GM13977 (cell line): ENCODE results near the gene PDIA6.
"Not testable (repeated sequence)": the region's sequence is repeated elsewhere in the genome, so short reads cannot be mapped to it uniquely, and the experiment has no call there.

Experiments
- DNase-seq: peaks from one replicate; pipeline ENCODE4 v3.0.0; 2012; ENCODE audit warnings: low spot score
- CTCF ChIP-seq: IDR thresholded peaks from 2 replicates; pipeline ENCODE4 v1.5.1; 2012; ENCODE audit warnings: mild to moderate bottlenecking, control low read depth; ENCODE audit not compliant: insufficient read depth; ENCODE audit errors: extremely low read depth, missing control alignments
- in situ Hi-C: fragments of 300-500 bp; cut with MboI; formaldehyde crosslinking; loops from one replicate; pipeline ENCODE4 v1.12.0; 2022; ENCODE audit warnings: low sequenced_read_pairs, low pct_unique_long_range_greater_than_20kb, mixed read lengths, inconsistent platforms; ENCODE audit not compliant: unreplicated experiment

The PDIA6 gene

GRCh38 chr2:10811517-10811916 is 1.1 kb downstream of the PDIA6 start:
- in situ Hi-C loops, result no loop called here
- DNase-seq, result no peak

GRCh38 chr2:10810202-10811161 is 2.1 kb downstream of the PDIA6 start:
- TF ChIP-seq CTCF, result no peak
- DNase-seq, result peak; percentile 62
- in situ Hi-C loops, result no loop called here

More at GRCh38 chr2:10811517-10811916, 1.1 kb downstream of the PDIA6 start:
- TF ChIP-seq CTCF, result no peak

GRCh38 chr2:10806543-10806942 is 6.0 kb downstream of the PDIA6 start:
- no peak for TF ChIP-seq CTCF
- DNase-seq, result no peak
- in situ Hi-C loops, result no loop called here

- in situ Hi-C loops, DNase-seq: not testable (repeated sequence)
Measured at GRCh38 chr2:10805990-10806389, 6.6 kb downstream of the PDIA6 start.

- no peak for DNase-seq
- in situ Hi-C loops, result no loop called here
- no peak for TF ChIP-seq CTCF
Measured at GRCh38 chr2:10802657-10803056, 9.9 kb downstream of the PDIA6 start.

- in situ Hi-C loops, result no loop called here
- TF ChIP-seq CTCF, result no peak
- no peak for DNase-seq
Measured at GRCh38 chr2:10800163-10800562, 12.4 kb downstream of the PDIA6 start.

GRCh38 chr2:10798783-10799182 is 13.8 kb downstream of the PDIA6 start:
- TF ChIP-seq CTCF, result peak; percentile 23
- in situ Hi-C loops, result no loop called here
- no peak for DNase-seq
